Pulmonary artery endothelial cell (primary cell): ENCODE data around the gene IWS1. TPM values are rescaled to one million over a fixed set of nuclear protein-coding genes. Genes with fewer than 3 reads are reported as not detected.
"Not testable (repeated sequence)": the region's sequence is repeated elsewhere in the genome, so short reads cannot be mapped to it uniquely, and the experiment has no call there.

Experiments used
- DNase-seq: peaks from one replicate; pipeline ENCODE4 v3.0.0-alpha.2; 2011; ENCODE audit warnings: low read depth, low spot score
- total RNA-seq: library from RNA; depleted of rRNA; stranded (reverse); fragments of >200 nt; gene quantifications from 2 replicates; pipeline ENCODE4 v1.2.3, GENCODE V29; 2014

The IWS1 gene
- 37.9 and 46.8 TPM in 2 replicates for total RNA-seq

GRCh38 chr2:127526132-127527000 is at the start of gene IWS1:
Gene IWS1 (minus strand): TSS chr2:127526489. CDS start chr2:127526208, 281 bp downstream.
- DNase-seq = peak; percentile 92

- no peak for DNase-seq
Measured at GRCh38 chr2:127575941-127576432, 49.7 kb upstream of the IWS1 start.

- no peak for DNase-seq
Measured at GRCh38 chr2:127575185-127575765, 49.0 kb upstream of the IWS1 start.

DNA sequence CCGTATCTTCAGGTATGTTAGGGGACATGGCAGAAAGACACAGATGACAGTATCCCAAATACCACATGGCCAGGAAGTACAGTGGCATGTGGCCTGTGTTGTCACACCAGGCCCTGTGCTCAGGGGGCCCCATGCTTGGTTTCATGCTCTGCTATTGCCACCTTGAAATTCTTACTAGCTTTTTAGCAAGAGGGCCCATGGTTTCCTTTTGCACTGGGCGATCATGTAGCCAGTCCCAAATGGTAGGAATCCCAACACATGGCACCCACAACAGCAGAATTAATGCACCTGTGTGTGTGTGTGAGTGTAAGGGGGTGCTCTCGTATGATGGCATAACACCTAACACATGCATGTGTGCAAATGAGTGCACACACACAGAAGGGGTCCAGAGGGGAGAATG is 48.4 kb upstream of the IWS1 start:
- DNase-seq = no peak

GRCh38 chr2:127573771-127574170 is 47.5 kb upstream of the IWS1 start:
- DNase-seq = no peak

DNA sequence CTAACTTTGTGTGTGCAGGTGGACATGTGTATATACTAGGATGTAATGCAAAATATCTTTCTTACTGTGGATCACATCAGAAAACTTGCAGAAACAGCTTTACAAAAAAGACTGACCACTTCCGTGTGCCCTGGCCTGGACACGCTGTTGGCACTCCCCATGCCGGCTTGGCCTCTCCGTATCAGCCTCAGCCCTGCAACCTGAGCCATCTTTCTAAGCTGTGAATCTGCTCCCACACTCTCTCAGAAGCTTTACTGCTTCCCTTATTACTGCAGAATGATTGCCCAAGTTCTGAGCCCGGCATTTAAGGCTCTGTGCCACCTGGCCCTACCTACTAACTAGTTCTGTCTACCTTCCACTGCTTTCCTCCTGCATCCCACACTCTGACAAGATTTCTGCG is 47.0 kb upstream of the IWS1 start:
- DNase-seq = no peak

GRCh38 chr2:127572841-127573240 is 46.6 kb upstream of the IWS1 start:
- DNase-seq = no peak

GRCh38 chr2:127572352-127572751 is 46.1 kb upstream of the IWS1 start:
- not testable (repeated sequence) for DNase-seq

DNA sequence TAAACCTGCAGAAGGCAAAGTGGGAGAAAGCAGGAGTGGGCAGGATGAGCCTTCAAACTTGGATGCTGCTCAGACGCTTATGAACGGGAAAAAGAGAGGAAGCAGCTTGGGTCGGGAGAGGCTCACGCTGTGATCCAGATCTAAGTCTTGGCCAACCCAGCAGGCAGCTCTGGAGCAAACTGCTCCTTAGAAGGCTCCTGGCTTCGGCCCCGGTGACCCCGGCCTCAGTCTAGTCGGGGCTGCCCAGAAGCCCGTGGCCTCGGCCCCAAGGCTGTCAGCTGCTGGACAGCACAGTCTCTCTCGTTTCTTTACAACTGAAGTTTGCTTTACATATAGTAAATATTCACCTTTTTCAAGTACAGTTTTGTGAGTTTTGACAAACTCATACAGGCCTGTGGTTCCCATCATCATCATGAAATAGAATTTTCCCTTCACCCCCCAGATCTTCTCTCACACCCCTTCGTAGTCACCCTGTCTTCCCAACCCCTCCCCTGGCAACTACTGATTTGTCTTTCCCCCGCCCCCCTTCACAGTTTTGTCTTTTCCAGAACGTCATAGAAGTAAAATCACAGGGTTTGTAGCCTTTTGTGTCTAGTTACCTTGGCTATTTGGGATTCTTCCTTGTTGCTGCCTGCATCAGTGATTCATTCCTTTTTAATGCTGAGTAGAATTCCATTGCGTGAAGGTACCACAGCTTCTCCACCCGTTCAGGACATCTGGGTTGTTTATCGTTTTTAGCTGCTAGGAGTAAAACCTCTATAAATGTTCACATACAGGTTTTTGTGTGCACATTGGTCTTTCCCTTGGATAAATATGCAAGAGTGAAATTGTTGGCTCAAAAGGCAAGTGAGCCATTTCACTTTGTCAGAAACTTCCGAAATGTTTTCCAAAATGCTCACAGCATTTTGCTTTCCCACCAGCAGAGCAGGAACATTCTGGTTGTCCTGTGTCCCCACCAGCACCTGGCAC is 44.3 kb upstream of the IWS1 start:
- no peak for DNase-seq

DNA sequence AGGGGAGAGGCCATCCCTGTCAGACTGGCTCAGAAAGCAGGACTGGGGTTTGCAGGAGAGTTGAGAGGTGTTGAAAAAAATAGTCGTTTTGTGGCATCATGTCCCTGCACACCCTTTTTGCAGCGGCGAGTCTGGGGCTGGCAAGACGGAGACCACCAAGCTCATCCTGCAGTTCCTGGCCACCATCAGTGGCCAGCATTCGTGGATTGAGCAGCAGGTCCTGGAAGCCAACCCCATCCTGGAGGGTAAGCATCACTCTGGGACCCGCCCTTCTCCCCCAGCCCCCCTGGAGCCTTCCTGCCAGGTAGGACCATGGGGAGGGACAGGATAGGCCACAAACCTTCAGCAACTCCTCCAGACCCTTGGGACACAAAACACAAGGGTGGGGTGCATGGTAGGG is 43.4 kb upstream of the IWS1 start:
- no peak for DNase-seq

- no peak for DNase-seq
Measured at GRCh38 chr2:127568128-127568527, 41.8 kb upstream of the IWS1 start.

DNA sequence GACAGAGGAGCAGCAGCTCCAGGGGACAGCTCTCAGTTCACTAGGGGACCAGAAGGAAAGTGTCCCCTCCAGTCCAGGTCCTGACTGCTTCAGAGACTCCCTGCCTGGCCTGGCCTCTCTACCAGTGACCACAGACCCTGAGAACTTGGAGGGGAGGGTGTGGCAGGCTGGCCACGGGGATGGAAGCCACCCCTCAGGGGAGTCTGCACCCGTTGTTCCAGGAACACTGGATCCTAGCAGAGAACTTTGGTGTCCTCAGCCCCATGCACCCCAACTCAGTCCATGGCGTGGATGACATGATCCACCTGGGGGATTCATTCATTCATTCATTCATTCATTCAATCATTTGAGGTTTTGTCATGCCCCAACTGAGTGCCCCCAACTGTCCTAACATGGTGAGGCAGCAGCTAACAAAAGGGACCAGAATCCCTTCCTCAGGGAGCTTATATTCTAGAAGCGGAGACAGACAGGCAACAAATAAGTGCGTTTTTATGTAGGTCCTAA is 41.1 kb upstream of the IWS1 start:
- no peak for DNase-seq

DNA sequence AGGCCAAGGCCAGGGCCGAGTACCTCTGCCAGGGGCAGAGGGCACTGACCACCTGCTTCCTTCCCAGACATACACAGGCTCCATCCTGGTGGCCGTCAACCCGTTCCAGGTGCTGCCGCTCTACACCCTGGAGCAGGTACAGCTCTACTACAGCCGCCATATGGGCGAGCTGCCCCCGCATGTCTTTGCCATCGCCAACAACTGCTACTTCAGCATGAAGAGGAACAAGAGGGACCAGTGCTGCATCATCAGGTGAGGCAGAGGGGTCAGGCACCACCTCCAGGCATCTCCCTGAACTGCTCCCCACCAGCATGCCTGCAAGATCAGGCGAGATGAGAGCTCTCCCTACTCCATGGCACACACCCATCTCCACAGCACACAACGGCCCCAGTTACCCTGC is 40.3 kb upstream of the IWS1 start:
- DNase-seq = no peak

DNA sequence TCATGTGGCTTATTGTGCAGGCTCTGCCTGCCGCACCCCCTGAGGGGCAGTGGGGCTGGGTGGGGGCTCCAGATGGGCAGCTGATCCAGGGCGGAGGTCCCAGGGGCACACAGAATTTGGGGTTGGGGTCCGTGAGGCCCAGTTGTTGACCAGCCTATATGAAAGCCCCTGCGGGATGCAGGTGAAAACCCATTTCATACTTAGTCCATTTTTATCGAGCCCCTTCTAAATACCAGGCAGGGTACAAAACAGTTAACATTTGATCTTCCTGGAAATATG is 39.8 kb upstream of the IWS1 start:
- DNase-seq = no peak

DNA sequence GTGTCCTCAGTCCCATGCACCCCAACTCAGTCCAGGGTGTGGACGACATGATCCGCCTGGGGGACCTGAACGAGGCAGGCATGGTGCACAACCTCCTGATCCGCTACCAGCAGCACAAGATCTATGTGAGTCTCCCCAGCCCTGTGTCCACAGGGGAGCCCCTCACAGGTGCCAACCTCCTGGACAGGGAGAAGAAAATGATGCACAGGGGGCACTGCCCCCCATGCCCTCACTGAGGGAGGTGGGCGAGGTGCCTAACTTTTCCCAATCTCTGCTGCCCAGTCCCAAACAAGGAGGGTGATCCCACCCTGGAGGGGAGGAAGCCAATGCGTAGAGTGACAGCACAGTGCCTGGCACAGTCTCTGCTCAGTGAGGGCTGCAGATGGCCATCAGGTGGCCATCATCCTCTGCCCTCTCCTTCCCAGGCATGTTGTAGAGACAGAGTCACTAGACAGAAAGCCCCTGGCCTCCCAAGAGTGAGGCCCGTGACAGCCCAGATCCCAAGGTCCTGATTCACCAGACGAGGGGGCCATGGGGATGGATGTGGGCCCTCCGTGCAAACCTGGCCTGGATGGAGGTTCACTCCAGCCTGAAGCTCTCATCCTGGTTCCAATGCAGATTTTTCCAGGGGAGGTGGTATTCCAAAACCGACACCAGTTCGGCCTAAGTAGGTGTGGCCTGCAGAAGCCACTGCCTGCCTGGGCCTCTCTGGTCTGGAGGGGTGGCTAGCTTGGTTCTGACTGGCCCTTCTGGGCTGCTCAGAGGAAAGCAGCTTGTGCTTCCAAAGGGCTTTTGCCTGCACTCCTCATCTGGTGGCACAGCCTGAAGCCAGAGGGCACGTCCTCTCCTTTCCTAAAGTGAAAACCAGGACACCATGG is 39.2 kb upstream of the IWS1 start:
- DNase-seq = no peak

- no peak for DNase-seq
Measured at GRCh38 chr2:127564429-127565260, 38.4 kb upstream of the IWS1 start.

- no peak for DNase-seq
Measured at GRCh38 chr2:127563458-127564428, 37.5 kb upstream of the IWS1 start.

DNA sequence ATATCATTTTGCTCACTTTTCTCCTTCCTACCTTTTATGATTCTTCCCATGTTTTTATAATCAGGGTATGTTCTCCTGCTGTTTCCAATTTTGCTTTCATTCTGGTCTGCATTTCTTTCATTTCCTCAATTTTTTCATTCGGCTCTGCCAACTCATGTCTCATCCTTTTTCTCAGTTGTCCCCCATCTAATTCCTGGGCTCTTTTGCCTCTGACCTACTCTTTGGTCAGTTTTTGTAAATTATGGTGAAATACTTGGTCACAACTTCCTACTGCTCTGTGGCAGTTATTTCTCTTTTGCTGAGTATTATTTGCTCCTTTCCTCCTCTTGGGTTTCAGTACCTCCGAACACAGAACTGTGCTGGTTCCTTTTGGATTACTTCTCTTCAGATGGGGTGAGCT is 36.6 kb upstream of the IWS1 start:
- no peak for DNase-seq

DNA sequence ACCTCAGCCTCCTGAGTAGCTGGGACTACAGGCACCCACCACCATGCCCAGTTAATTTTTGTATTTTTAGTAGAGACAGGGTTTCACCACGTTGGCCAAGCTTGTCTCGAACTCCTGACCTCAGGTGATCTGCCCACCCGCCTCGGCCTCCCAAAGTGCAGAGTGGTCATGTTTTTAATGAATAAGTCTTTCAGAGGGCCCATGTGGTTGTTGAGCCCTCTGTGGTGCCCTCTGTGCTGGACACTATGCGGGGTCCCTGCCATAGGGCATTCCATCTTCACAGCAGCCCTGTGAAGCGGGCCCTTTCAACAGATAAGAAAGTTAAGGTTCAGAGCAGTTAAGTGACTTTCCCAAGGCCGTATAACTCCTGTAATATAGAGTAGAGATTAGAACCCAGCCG is 35.1 kb upstream of the IWS1 start:
- no peak for DNase-seq
